Kidney epithelial cell (primary cell): ENCODE measurements around the gene FHDC1. TPM values are rescaled to one million over a fixed set of nuclear protein-coding genes. Genes with fewer than 3 reads are reported as not detected.

Experiments used
- DNase-seq: peaks from one replicate; pipeline ENCODE4 v3.0.0-alpha.2; 2010; ENCODE audit warnings: low read depth
- H3K27me3 ChIP-seq: 2 replicates; pipeline ENCODE4 v1.6.0; 2011; ENCODE audit warnings: low read length; ENCODE audit not compliant: control insufficient read depth, insufficient read depth
- H3K36me3 ChIP-seq: 2 replicates; pipeline ENCODE4 v1.5.1; 2011; ENCODE audit warnings: low read length; ENCODE audit not compliant: control insufficient read depth, insufficient read depth
- H3K4me3 ChIP-seq: 2 replicates; pipeline ENCODE4 v1.5.1; 2011; ENCODE audit warnings: low read depth, mild to moderate bottlenecking, control low read depth, low read length
- CTCF ChIP-seq: IDR thresholded peaks from 2 replicates; pipeline ENCODE4 v1.5.1; 2011; ENCODE audit warnings: mild to moderate bottlenecking, moderate library complexity, low read length, control low read depth, inconsistent platforms; ENCODE audit not compliant: insufficient read depth, poor library complexity, severe bottlenecking
- total RNA-seq: library from RNA; depleted of rRNA; stranded (reverse); fragments of >200 nt; gene quantifications from 2 replicates; pipeline ENCODE4 v1.2.3, GENCODE V29; 2015

The FHDC1 gene
- total RNA-seq, 1 donor from 2014 or later: 3.1 TPM

DNA sequence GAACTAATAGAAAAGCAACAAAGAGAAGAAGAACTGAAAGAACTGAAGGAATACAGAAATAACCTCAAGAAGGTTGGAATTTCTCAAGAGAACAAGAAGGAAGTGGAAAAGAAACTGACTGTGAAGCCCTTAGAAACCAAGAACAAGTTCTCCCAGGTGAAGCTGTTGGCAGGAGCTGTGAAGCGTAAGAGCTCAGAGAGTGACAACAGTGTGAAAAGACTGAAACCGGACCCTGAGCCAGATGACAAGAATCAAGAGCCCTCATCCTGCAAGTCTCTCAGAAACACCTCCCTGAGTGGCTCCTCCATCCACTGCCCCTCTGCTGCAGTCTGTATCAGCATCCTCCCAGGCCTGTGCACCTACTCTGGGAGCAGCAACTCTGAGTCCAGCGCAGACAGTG lies 8.4 kb upstream of the FHDC1 start:
- Histone ChIP-seq H3K36me3 (no peaks in the 10 kb centered on the region), H3K27me3 (no peaks in the 10 kb centered on the region), H3K4me3 (no peak overlapping the region)
- no peak for DNase-seq
- no peak for TF ChIP-seq CTCF

DNA sequence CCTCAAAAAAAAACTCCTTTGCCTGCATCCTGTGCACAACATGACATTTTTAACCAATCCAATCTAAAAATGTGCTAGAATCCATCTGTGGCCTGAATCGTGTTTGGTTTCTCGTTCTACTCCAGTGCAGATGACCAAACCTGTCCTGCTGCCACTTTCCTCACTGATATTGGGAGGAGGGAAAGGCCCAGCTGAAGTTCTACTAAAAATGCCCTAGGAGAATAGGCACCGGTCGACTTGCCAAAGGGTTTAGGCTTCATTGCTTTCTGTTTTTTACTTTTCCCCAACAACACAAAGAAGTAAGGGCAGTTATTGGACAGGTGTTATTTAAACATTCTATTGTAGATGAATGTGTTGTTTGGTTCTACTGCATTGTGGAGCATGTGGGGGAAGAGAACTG lies 7.8 kb upstream of the FHDC1 start:
- TF ChIP-seq CTCF: no peak

GRCh38 chr4:152929888-152930287 lies 6.2 kb upstream of the FHDC1 start:
- no peak for TF ChIP-seq CTCF
- H3K27me3 ChIP-seq: no peaks in the 10 kb centered on the region
- H3K4me3 ChIP-seq: no peak overlapping the region
- no peak for DNase-seq
- no peaks in the 10 kb centered on the region for H3K36me3 ChIP-seq

More for the DNA sequence above, 7.8 kb upstream of the FHDC1 start:
- Histone ChIP-seq H3K27me3 (no peaks in the 10 kb centered on the region), H3K36me3 (no peaks in the 10 kb centered on the region), H3K4me3 (no peak overlapping the region)
- DNase-seq: no peak

DNA sequence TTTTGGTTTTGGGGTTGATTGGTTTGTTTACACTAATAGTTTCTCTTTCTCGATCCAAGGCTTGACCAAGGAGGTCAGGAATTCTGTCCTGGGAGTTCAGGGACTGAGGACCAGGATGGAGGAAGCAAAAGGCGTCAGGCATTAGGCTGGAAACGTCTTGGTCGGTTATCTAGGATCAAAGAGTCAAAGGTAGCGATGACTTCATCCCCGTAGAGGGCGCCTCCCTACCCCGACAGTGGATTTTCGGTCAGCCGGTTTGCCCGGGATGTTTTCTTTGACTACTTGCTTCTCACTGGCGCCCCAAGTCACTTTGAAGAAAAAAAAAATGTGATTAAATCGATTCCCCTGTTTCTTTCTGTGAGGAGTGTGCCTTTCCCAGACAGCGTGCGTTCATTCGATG lies 980 bp upstream of the FHDC1 start:
- Histone ChIP-seq H3K27me3 (peaks cover 19% of the 10 kb centered on the region), H3K36me3 (no peaks in the 10 kb centered on the region), H3K4me3 (no peak overlapping the region)
- DNase-seq: no peak
- TF ChIP-seq CTCF: peak; percentile 1

DNA sequence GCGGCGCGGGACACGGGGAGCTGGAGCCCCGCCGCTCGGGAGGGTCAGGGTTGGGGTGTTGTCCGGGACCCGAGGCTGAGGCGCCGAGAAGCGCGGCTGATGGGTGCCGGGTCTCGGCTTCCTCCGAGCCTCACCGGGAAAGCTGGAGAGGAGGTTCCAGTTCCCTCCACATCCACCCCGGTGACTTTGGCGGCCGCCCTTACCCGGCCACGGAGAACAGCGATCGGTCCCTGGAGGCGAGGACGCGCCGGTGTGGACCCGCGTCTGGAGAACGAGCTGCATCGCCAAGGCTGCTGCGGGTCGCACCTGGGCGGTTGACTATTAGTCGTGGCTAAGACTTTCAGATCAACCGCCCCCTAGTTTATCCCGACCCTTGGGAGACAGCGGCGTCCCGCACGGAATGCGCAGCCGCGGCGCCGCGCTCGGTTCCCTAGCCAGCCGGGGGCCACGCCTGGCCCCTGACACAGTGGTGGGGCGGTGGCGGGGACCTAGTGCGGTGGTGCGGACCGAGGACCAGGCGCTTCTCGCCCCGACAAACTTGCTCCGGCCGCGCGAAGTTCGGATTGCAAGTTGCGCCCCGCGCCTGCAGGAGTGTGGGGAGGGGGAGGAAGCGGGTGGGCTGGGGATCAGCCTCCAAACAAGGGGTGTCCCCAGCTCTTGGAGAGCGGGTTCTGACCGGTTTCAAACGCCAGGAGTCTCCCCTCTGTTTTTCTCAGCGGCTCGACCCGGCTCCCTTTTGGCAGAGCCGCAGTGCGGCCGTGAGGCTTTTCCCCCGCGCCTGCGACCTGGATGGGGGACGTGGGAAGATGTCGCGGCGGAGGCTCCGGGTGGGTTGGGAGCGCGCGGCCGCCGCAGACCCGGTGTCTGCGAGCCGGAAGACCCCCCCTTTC lies 568 bp downstream of the FHDC1 start:
- TF ChIP-seq CTCF: no peak
- DNase-seq: no peak
- peak overlapping the region; percentile 47 for H3K4me3 ChIP-seq
- no peaks in the 10 kb centered on the region for H3K36me3 ChIP-seq
- peaks cover 19% of the 10 kb centered on the region for H3K27me3 ChIP-seq
